Adrenal gland (tissue), 12 donors: Measurements from ENCODE around the gene TBC1D1. TPM values are rescaled to one million over a fixed set of nuclear protein-coding genes. Genes with fewer than 3 reads are reported as not detected.

Source experiments
- DNase-seq, 7 donors: peaks; one replicate each; pipeline ENCODE4 v3.0.0-alpha.2; 2019 to 2020
- H3K27ac ChIP-seq, 5 donors: fragments of 200-600 bp; sonication (generic) in 4 of 5; 1 replicate in 3 of 5; 2 replicates in 2 of 5; pipeline versions ENCODE4 v1.5.1 to v1.8.0; 2016 to 2020; ENCODE audit warnings: mild to moderate bottlenecking in 1 of 5
- H3K27me3 ChIP-seq: fragments of 200-600 bp; 2 replicates; pipeline ENCODE4 v1.8.0; 2021
- H3K36me3 ChIP-seq, 2 donors: fragments of 200-600 bp; replicated peaks in 1 of 2; 1 replicate in 1 of 2; 2 replicates in 1 of 2; pipeline versions ENCODE4 v1.5.1 to v1.8.0; 2018 to 2022
- H3K4me1 ChIP-seq, 2 donors: fragments of 200-600 bp; replicated peaks in 1 of 2; 1 replicate in 1 of 2; 2 replicates in 1 of 2; pipeline versions ENCODE4 v1.5.1 to v1.8.0; 2018 to 2021
- H3K4me3 ChIP-seq, 4 donors: fragments of 200-600 bp; sonication (generic) in 3 of 4; one replicate each; pipeline ENCODE4 v1.5.1; 2016 to 2018
- H3K9me3 ChIP-seq, 3 donors: fragments of 200-600 bp; sonication (generic) in 1 of 3; replicated peaks in 1 of 3; 1 replicate in 2 of 3; 2 replicates in 1 of 3; pipeline versions ENCODE4 v1.5.1 to v1.8.0; 2016 to 2021
- POLR2A ChIP-seq, 2 donors: fragments of 450-650 bp; IDR thresholded peaks; one replicate each; pipeline ENCODE4 v1.6.1; 2017; ENCODE audit warnings: antibody characterized with exemption in 2 of 2, mild to moderate bottlenecking in 2 of 2, moderate library complexity in 1 of 2
- WGBS, 4 donors: extraction: QIAGEN DNeasy Blood & Tissue Kit in 2 of 4; methylation state at CpG; one replicate each; pipeline versions ENCODE4 v1.1.5 to v1.1.7; 2013 to 2017; 5-methylcytosine and 5-hydroxymethylcytosine counted together
- intact Hi-C, 2 donors: fragments of 100-400 bp; cut with DNase I; formaldehyde crosslinking; loops; one replicate each; pipeline versions ENCODE4 v1.14.1 to v1.15.0; 2022 to 2023
- polyA plus RNA-seq, 3 donors: library from polyadenylated mRNA; stranded (reverse); fragments of 200-250 nt in 2 of 3; fragments of 350-450 nt in 1 of 3; fragmentation: Illumina TruSeq in 1 of 3; extraction: RNeasy Lipid Tissue Mini Kit (QIAGEN cat#74804) in 1 of 3; gene quantifications; one replicate each; pipeline ENCODE4 v1.2.3, GENCODE V29; 2013 to 2014
- total RNA-seq, 9 donors: library from RNA; depleted of rRNA in 4 of 9; stranded (reverse); fragments of >200 nt in 4 of 9; fragments of 120-200 nt in 1 of 9; fragmentation: NEBNext Ultra II Directional in 1 of 9; extraction: Animal tissue kit (Norgen Biotek cat#: 25700) in 1 of 9; gene quantifications; one replicate each; pipeline versions ENCODE4 v1.1.0 to v1.2.4, GENCODE V29; 2013 to 2023
- TF ChIP-seq, protein P1 (sequence below), 6 experiments: fragments of 450-650 bp in 4 of 6; fragments of 200-600 bp in 2 of 6; sonication (generic) in 1 of 6; IDR thresholded peaks; 1 replicate in 5 of 6; 2 replicates in 1 of 6; pipeline versions ENCODE4 v1.5.1 to v1.8.0; 2016 to 2021; ENCODE audit warnings: antibody characterized with exemption in 6 of 6, mild to moderate bottlenecking in 2 of 6, moderate library complexity in 1 of 6
- donor health status: healthy with polysubstance abuse.
- donor health status: Bipolar disorder and iron deficiency.
- donor health status: DM: yes; HTN: yes; CAD: no.
- donor health status: DM: no; HTN: no; CAD: no.
- donor health status: DM: no; HTN: no; CAD: no.
- donor health status: DM: yes; HTN: yes; CAD: no.

TBC1D1 gene
- total and polyA plus RNA-seq, 12 donors = 16.3 to 77.3 (median 25.7) TPM

- no peak for TF ChIP-seq POLR2A (IDR thresholded peaks at IDR 0.05)
- TF ChIP-seq, protein P1, sequence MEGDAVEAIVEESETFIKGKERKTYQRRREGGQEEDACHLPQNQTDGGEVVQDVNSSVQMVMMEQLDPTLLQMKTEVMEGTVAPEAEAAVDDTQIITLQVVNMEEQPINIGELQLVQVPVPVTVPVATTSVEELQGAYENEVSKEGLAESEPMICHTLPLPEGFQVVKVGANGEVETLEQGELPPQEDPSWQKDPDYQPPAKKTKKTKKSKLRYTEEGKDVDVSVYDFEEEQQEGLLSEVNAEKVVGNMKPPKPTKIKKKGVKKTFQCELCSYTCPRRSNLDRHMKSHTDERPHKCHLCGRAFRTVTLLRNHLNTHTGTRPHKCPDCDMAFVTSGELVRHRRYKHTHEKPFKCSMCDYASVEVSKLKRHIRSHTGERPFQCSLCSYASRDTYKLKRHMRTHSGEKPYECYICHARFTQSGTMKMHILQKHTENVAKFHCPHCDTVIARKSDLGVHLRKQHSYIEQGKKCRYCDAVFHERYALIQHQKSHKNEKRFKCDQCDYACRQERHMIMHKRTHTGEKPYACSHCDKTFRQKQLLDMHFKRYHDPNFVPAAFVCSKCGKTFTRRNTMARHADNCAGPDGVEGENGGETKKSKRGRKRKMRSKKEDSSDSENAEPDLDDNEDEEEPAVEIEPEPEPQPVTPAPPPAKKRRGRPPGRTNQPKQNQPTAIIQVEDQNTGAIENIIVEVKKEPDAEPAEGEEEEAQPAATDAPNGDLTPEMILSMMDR (IDR thresholded peaks at IDR 0.05) = no peak
- Histone ChIP-seq H3K4me1 (peaks cover 10 to 13% of the 10 kb centered on the region in 2 donors), H3K9me3 (no peaks in the 10 kb centered on the region), H3K27me3 (no peaks in the 10 kb centered on the region), H3K36me3 (no peaks in the 10 kb centered on the region), H3K27ac (no peak overlapping the region), H3K4me3 (no peak overlapping the region)
- intact Hi-C loops = no loop called here
- DNase-seq = no peak
- WGBS, 4 donors = 74 to 79% (median 77%) methylated on average over 9 of the region's 9 CpGs
Observed at GRCh38 chr4:37949636-37950426, 58.9 kb downstream of the TBC1D1 start.

DNA sequence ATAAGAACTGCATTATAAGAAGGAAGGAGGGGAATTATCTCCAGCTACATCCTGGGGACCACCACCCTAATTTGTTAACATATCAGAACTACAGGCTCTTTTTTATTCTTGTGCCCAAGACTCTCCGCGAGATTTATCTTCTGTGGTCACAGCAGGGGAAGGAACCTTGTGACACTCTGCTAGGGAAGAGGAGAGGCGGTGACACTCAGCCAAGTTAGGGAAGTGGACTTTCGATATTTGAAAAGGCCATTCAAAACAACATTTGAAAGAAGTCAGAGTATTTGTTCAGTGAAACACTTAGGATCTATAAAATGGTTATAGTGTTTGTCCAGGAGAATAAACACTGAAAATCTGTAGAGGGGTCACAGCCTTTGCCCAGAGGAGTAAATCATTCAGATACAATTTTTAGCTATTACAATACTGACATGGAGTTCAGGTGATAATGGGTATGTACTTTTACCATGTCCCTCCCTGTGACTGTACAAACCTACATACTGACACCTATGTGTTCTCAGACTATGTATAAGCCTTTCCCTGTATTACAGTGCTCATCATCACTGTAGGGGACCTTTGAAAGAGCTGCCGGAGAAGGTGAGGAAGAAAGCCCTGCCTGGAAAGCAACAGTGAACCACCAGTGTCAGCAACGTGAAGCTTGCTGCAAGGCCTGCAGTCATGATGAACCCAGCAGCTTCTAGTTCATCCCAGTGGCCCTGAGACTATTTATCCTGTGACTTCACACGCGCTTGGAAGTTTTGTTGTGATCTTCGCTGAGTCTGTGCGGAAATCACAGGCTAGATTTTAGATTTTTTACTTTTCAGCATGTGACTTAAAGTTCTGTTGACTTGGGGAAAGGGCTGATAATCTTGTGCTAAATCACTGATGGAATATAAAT is 60.8 kb downstream of the TBC1D1 start:
- Histone ChIP-seq H3K27ac (no peak overlapping the region), H3K9me3 (no peaks in the 10 kb centered on the region), H3K4me3 (no peak overlapping the region), H3K36me3 (no peaks in the 10 kb centered on the region), H3K27me3 (no peaks in the 10 kb centered on the region), H3K4me1 (no peaks in the 10 kb centered on the region)
- TF ChIP-seq, protein P1 (IDR thresholded peaks at IDR 0.05) = no peak
- TF ChIP-seq POLR2A (IDR thresholded peaks at IDR 0.05) = no peak
- no peak for DNase-seq
- intact Hi-C loops = no loop called here
- 80 to 87% (median 85%) methylated on average over 10 of the region's 10 CpGs for WGBS, 4 donors

DNA sequence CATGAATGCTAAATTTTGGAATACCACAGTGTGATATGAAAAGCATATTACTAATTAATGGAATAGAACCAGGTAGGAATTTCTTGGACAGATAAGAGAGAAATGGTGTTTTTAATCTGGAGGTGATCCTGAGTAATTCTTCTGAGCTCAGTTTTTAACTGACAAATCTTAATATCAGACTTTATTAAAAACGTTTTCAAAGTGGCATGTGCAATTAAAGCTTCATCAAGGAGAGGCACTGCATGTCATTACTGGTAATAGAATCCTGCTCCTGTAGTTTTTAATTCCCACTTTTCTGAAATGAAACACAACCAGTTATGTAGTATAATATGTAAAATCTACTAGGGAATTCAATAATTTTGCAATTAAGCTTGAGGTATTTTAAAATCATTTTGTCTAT is 62.3 kb downstream of the TBC1D1 start:
- 21 to 45% (median 42%) methylated on average over 1 of the region's 1 CpG for WGBS, 4 donors
- no peak for DNase-seq
- H3K36me3 ChIP-seq = no peaks in the 10 kb centered on the region
- H3K4me1 ChIP-seq = no peaks in the 10 kb centered on the region
- H3K9me3 ChIP-seq = no peaks in the 10 kb centered on the region
- H3K4me3 ChIP-seq = no peak overlapping the region
- no peak for TF ChIP-seq POLR2A (IDR thresholded peaks at IDR 0.05)
- TF ChIP-seq, protein P1 (IDR thresholded peaks at IDR 0.05) = no peak
- H3K27me3 ChIP-seq = no peaks in the 10 kb centered on the region
- H3K27ac ChIP-seq = no peak overlapping the region
- intact Hi-C loops = no loop called here

DNA sequence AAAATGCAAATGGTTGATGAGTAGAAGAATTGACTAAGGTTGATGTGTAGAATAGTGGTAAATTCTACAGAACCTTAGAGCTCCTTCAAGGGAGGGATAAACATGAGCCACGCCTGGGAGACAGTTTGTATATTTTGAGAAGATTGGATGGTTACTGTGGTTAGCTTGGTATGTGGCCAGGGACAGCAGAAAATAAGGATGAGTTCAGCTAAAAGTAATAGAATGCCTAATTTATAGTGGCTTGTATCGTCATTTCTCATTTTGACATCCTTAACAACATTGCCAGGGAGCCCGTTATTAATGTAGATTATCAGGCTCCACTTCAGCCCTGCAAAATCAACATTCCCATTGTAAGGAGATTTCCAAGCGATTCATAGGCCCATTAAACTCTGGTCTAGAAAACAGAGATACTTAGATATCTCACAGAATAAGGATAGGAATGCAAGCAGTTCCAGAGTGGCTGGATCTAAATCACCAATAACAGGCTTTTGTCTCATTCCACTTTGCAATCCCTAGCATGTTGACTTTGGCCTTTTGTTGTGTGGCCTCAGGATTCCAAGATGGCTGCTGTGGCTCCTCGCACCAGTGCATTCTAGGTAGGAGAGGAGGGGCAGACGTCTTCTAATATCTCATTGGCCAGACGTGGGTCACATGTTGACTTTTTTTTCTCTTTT is 62.9 kb downstream of the TBC1D1 start:
- TF ChIP-seq, protein P1 (IDR thresholded peaks at IDR 0.05) = no peak
- no peak for TF ChIP-seq POLR2A (IDR thresholded peaks at IDR 0.05)
- Histone ChIP-seq H3K4me1 (no peaks in the 10 kb centered on the region), H3K36me3 (no peaks in the 10 kb centered on the region), H3K27ac (no peak overlapping the region), H3K9me3 (no peaks in the 10 kb centered on the region), H3K4me3 (no peak overlapping the region), H3K27me3 (no peaks in the 10 kb centered on the region)
- 66 to 78% (median 76%) methylated on average over 7 of the region's 7 CpGs for WGBS, 4 donors
- intact Hi-C loops = no loop called here
- DNase-seq = no peak
